CD4-positive, alpha-beta T cell treated with Interleukin-17A for 4 hours (primary cell): ENCODE measurements around the gene CYLD.

Experiments
- DNase-seq: peaks from one replicate; pipeline ENCODE4 v3.0.0-alpha.2; 2020; ENCODE audit warnings: mixed read lengths

CYLD gene

DNA sequence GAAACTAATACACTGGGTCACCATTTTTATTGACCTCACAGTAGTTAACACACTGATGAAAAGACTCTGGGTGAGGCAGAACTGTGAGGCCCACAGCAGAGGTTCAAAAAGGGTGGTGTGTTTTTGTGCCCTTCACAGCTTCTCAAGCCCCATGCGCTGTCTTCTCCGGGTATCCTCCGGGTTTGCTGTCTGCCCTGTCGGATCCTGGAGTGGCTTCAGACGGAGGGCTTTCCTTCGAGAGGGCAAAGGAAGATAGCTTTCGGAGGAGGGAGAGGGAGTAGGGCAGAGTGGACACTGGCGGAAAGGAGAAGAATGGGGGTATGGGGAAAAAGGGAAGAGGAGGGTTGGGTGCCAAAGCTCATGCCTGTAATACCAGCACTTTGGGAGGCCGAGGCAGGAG is 80.8 kb downstream of the CYLD start:
- DNase-seq, result no peak

DNA sequence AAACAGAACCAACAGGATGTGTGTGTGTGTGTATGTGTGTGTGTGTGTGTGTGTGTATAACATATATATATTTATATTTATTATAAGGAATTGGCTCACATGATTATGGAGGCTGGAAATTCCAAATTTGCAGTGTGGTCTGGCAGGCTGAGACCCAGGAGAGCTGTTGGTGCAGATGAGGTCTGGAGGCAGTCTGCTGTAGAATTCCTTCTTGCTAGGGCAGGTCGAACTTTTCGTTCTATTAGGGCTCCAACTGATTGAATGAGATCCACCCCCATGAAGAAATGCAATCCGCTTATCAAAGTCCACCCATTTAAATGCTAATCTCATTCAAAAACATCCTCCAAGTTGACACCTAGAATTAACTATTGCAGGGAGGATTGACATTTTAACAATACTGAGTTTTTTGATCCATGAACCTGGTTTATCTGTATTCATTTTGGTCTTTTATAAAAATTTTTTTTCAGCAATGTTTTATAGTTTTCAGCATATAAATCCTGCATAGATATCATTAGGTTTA is 85.0 kb downstream of the CYLD start:
- no peak for DNase-seq

DNA sequence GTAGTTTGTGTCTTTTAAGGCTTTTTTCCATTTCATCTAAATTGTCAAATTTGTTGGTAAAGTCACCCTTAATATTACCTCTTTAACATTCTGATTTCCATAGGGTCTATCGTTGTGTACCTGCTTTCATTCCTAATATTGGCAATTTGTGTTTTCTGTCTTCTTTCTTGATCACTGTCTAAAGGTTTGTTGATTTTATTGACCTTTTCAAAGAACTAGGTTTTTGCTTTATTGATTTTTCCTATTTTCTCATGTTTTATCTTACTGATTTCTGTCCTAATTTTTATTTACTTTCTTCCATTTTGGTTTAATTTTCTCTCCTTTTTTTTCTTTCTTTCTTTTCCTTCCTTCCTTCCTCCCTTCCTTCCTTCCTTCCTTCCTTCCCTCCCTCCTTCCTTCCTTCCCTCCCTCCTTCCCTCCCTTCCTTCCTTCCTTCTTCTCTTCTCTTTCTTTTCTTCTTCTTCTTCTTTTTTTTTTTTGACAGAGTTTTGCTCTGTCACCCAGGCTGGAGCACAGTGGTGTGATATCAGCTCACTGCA is 86.3 kb downstream of the CYLD start:
- DNase-seq, result no peak

DNA sequence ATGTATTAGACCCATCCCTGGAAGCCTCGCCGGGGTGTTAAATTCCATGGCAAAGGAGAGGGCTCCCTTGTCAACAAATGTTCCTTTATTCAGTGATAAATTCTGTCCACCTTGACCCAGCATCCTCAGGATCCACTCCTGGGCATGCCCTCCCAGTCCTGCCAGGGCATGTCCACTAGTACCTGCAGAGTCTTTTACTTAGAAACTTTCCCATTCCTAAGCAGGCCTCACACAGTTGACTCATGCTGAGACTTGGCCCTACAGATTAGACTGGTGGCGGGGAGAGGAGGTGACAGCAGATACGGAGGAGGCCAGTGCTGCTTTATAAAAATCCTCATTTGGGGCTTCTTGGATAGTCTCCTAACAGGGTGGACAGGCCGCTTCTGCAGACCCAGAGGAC is 88.8 kb downstream of the CYLD start:
- DNase-seq, result no peak

DNA sequence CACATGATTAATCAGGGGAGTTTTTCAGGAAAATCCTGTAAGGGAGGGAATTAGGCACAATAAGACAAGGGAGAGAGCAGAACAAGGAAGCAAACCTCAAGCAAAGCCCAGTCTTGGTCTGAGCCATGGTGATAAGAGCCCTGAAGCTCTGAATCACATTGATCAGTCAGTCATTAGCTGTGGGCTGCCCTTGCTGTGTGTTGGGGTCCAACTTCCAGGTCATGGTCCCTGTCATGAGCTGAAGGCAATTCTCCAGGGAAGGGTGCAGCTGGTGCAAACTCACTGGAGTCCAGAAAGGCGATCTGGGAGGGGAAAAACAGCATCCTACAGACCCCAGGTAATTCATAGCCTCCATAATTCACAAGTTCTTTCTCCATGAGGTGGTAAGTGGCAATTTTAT is 89.9 kb downstream of the CYLD start:
- DNase-seq, result no peak

DNA sequence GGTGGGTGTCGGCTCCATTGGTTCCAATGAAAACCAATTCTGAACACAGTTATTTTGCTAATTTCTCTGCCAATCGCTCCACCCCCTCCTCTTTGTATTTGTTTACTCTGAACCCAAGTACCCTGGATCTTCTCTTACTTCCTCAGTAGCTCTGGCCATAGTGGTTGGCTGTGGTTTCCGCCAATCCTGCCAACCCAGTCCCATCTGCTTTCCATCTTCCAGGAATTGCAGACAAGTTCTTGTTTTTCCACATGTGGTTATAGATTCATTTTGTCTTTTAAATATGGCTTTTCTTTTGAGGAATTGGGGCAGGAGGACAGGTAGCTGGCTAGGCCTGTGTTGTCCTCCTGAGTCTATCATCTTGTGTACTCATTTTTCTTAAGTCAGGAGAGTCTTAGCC is 92.0 kb downstream of the CYLD start:
- DNase-seq, result no peak

DNA sequence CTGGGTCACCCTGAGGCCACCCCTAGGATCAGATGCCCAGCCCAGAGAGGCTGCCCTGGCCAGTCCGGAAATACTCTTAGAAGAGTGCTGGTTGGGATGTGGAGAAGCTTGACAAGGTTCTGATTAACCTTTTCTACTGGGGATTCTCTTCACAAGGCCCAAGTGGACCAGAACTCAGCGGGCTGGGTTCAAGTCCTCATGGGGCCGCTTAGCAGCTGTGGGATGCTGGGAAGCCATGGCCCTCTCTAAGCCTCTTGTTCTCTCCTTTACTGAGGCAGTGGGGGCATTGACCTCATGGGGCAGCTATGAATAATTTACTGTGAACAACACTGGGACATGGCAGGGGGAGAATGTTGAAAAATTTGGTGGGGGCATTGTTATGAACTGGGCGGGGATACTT is 92.8 kb downstream of the CYLD start:
- DNase-seq, result no peak

DNA sequence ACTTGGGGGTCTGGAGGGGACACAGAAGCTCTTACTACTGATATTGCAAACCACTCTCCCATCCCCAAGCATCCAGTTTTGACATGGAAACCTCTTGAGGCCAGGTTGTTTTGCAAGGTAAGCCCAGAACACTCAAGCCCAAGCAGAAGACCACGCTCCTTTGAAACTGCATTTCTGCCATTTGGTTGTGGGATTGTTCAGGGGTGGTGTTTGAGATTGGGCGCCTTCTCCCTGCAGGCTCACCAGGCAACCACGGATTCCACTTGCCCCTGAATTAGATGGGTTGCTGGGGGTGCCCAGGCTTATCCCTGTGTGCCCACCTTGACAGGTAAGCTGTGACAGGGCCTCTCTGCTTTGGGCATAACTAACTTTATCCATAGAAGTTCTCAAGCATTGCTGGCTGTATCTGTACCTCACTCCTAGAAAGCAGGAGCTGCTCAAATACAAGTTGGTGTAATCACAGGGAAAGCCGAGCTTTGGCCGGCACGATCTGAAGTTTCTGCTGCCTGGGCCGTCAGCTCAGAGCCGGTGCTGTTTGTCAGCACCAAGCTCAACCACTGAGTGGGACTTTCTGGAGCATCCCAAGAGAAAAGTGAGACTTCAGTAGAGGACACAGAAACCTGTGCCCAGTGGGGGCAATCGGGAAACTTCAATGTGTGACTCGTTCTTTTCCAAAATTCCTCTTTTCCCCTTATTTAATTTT is 93.6 kb downstream of the CYLD start:
- no peak for DNase-seq

DNA sequence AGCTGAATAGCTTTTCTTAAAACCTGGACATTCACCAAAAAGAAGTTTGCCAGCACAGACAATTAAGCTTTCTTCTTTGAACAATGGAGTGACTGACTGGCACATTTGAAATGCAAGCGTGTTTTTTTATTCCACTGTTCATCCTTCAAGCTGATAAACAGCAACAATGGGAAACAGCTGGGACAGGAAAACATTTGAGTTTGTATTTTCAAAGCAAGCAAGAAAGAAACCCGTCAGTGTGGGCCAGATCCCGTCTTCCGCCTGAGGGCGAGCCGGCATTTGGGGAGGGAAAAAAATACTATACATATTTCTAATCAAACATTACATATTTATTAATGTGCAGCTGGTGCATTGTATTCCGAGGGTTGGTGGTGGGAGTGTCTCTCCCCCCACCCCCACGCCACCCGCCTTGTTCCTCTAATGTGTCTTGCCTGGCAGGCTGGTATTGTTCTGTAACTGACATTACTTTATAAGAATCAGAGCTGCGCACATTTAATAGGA is 94.3 kb downstream of the CYLD start:
- no peak for DNase-seq

DNA sequence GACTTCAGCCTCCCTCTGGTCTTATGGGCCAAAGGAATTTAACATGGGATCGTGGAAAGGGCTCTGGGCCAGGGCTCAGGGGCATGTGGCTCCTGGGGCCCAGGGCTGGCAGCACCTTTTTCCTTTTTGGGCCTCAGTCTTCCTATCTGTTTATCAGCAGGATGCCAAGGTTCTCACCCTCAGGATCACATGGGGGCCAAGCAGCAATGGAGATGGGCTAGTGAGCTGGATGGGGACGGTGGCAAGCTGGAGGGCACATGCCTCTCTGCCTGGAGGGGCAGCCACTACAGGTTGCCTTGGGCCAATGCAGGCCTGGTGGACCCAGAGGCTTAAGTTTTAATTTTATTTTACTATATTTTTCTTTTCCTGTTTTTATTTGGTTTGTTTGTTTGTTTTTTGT is 95.4 kb downstream of the CYLD start:
- DNase-seq, result no peak

DNA sequence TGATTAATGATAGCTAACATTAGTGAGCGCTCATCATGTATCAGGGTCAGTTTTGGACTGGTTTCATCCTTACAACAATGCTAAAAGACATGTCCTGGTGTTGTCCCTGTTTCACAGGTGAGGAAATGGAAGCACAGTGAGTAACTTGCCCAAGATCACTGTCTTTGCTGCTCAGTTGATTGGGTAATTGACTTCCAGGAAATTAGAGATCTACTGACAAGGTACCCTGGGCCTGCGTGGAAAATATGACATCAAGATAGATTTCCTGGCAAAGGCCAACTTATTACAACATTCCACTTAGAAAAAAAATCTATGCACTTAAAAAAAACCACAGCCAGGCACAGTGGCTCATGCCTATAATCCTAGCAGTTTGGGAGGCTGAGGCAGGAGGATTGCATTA is 96.3 kb downstream of the CYLD start:
- DNase-seq, result no peak

DNA sequence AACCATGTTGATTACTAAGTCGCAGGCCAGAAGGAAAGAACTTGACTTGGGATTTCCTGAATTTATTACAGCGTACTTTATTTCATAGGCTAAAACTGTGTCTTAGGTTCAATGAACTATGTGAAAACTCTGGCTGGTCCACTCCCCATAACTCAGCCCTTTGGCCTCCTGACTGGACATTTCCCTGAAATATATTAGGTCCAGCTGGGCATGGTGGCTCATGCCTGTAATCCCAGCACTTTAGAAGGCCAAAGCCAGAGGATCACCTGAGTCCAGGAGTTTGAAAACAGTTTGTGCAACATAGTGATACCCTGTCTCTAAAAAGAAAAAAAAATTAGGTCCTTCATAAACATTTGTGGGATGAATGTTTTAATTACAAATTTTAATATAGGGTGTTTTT is 97.0 kb downstream of the CYLD start:
- no peak for DNase-seq

DNA sequence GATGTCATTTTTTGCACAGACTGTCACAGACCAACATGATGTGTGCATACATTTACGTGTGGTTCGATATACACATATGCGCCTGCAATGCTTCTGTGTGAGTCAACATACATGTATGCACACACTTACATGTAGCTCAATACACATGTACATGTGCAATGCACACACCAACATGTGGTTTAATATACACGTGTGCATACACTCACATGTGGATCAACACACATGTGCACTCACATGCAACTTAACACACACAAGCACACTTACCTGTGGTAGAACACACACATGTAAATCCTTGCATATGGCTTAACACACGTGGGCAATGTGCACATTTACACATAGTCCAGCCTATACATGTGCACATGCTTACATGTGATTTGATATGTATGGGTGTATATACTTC is 97.5 kb downstream of the CYLD start:
- DNase-seq, result no peak

DNA sequence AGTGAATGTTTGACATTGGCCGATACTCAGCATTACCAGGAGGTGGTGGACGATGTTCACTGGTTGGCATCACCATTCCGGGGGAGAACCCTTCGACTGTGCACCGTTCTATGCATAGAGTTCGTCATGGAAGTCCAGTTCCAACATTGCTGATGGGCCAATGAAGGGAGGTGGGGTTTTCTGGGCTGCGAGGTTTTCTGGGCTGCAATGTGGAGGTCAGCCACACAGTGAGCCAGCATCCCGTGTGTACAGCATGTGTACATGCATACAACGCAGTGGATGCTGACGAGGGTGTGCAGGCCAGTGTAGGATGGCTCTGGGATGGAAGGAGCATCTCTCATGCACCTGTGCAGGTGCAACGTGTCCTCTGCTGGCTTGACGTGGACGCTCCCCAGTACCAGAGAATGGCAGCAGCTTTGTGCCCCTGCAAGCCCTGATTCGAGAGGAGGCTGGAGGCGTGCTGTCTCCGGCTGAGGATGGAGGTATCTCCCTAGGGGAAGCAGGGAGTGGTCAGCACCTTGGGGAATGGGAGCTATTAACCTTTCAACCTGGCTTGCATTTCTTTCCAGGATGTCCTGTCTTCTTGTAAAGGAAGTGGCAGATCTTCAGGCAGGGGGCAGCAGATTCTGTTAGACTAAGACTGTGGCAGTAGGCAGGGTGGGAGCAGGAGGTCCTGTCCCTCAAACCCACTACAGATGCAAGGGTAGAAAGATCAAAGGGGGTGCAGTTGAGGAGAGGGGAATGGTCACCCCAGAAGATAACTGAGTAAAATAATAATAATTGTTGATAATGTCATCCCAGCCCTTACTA is 98.2 kb downstream of the CYLD start:
- no peak for DNase-seq

DNA sequence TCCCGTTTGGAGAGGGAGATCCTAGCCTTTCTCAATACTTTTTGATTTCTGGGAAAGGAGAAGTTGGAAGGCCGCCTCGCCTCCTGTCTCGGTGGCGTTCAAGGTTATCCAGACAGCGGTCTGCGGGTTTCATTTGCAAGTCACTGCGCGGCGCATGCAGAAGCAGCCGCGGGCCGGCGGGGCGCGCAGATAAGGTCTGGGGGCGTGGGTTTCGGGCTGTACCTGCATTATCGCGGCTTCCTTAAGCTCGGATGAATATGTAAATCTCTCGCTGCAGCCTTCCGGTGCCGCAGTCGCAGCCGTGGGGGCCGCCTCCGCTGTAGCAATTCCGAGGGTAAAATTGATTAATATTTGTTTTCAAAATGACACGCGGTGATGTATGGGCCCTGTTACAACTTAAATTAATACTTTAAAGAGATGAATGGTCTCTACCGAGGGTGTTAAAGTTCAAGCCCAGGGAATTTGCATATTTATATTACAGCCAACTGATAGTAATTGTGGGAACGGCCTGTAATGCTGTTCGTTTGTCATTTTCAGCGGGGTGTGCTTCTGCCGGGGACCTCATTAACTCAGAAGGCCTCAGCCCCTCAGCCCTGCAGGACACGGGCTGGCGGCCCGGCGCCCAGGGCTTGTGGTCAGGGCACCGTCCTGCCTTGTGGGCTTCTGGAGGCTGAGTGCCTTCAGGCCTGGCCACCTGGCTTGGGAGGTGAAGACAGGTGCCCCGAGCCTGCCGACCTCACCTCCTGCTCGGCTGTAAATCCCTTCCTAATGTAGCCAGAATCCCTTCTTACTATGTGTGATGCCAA is 99.4 kb downstream of the CYLD start:
- peak; percentile 62 for DNase-seq

DNA sequence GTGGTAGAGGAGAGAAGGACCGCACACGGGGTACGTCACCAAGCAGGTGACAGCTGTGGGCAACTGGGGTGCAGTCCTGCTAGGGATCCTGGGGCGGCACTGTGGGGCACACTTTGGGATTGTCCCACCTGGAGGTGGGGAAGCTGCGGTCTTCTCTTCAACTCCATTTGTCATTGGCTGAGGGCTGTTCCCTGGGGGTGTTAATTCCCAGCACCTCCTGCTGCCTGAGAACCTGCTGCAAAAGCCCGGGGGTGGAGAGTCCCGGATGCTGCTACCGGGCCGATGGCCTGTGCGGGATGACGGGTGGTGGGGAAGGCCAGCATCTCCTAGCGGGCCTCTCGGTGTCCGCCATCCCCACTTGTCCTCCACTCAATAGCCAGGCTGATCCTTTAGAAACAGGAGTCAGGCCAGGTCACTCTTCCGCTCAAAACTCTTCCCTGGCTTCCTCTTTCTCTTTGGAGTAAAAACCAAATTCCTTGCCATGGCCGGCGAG is 100.2 kb downstream of the CYLD start:
- no peak for DNase-seq

DNA sequence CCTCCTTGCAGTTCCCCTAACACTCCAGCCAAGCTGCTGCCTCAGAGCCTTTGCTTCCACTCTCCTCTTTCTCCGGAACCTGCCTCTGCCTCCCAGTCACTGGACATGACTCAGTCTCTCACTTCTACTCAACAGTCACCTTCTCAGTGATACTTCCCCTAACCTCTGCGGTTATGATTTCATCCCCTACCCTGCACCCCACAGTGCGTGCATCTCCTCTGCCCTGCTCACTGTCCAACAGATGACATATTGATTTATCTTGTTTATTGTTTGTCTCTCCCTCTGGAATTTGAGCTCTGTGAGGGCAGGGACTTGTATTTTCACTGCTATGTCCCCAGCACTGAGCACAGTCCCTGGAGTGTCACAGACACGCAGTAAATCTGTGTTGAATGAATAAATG is 100.7 kb downstream of the CYLD start:
- DNase-seq, result no peak

DNA sequence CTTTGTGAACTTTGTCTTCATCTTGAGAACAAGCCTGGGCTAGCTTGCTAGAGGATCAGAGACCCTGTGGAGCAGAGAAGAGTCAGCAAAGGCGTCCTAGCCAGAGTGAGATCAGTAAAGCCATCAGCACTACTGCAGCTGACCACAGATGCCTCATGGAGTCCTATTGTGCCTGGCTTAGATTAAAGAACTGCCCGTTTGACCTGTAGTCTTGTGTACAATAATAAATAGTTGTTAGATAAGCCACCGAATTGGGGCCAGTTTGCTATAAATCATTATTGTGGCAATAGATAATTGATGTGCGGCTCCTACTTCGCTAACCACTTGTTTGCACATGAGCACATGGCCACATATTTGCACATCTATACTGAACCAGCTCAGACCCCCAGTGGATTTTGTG is 103.0 kb downstream of the CYLD start:
- DNase-seq, result no peak

DNA sequence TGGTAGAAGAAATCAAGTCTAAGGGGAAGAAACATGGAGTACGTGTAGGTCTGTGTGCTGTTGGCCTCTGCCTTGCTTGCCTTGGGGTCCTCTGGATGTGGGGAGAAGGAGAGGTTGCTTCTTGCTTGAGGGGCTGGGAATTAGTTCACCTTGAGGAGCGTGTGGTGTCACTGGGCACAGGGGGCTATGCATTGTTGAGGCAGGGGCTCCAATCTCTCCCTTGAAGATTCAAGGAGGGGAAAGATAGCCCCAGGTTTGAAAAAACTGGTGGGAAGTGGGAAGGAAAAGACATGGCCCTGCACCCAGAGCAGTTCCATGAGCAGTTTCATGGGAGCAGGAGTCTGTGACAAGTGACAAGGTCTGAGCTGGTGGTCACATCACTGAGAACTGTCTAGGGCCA is 103.4 kb downstream of the CYLD start:
- DNase-seq, result no peak

DNA sequence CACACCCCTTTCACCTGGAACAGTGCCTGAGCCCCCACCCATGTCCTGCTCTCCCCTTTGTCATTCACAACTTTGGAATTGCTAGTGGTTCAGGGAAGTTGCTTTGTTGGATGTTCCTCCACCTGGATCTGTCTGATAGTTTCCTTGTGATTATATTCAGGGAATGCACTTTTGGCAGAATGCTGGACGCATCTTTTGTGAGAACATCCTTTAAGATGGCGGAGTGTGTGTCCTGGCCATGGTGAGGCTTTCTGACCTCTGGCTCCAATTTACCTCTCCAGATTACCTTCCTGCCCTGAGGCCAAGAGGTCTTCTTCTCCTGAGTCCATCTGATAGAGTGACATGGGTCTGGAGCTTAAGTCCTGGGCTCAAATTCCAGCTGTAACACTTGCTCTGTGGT is 104.6 kb downstream of the CYLD start:
- no peak for DNase-seq

DNA sequence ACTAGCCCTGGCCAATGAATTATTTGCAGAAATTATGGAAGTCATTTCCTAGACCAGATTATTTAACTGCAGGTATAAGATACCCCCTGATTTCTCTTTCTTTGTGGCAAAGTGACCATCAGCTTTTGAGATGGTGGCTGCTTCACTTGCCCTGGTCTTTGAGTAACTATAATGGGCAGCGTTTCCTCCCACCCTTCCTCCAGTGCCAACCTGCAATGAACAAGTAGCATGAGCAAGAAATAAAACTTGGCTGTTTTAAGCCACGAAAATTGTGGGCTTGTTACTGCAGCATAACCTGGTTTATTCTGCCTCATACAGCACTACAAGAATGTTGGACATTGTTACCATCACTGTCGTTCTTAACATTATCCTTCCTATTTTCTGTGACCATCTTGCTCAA is 105.3 kb downstream of the CYLD start:
- DNase-seq, result no peak

DNA sequence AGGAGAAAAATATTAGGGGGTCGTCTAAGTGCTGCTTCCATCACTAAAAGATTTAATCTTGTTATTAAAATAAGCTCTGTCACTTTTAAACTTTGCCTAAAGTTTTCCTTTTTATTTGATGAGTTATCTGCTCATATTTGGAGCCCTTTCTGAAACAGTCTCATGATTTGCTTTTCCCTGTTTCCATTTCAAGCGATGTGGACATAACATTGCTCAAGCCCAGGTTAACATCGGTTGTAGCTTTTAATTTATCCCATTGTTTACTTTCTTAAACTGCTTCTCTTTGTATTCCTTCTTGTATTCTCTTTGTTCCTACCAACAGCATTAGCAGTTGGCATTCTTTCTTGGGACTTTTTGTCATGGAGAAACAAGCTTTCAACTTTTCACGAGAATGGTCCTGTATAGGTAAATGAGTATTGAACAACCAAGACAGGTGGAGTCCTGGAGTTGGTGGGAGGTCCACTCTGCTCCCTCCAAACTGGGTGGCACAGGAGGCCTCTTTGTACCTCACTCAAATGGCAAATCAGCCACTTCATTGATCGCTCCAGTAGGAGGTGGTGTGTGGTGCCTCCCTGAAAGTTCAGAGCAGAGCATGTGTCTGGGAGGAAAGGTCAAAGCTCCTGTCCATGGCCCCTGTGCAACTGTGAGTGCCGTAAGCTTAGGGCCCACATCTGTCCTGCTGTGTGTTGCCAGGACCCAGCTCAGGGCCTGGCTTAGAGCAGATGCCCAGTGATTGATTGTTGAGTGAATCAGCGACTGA is 107.0 kb downstream of the CYLD start:
- DNase-seq, result no peak
